ENCODE results near the gene PPP1R1B. TPM values are rescaled to one million over a fixed set of nuclear protein-coding genes. Genes with fewer than 3 reads are reported as not detected.

PPP1R1B gene
- total RNA-seq, 4 donors from 2014 or later, result 0.26 to 22.0 (median 0.68) TPM

- H3K4me1 ChIP-seq, result no peaks in the 10 kb centered on the region
- intact Hi-C loops (cut with DNase I; ENCODE audit: low total_unique reads), result no loop called here
- no peak for DNase-seq
- H3K9me3 ChIP-seq, result no peaks in the 10 kb centered on the region
- peak overlapping the region in 1 of 2 donors; percentile 17 for H3K27ac ChIP-seq
- H3K36me3 ChIP-seq, result no peaks in the 10 kb centered on the region
- no peak overlapping the region for H3K4me3 ChIP-seq
- TF ChIP-seq, protein P1, sequence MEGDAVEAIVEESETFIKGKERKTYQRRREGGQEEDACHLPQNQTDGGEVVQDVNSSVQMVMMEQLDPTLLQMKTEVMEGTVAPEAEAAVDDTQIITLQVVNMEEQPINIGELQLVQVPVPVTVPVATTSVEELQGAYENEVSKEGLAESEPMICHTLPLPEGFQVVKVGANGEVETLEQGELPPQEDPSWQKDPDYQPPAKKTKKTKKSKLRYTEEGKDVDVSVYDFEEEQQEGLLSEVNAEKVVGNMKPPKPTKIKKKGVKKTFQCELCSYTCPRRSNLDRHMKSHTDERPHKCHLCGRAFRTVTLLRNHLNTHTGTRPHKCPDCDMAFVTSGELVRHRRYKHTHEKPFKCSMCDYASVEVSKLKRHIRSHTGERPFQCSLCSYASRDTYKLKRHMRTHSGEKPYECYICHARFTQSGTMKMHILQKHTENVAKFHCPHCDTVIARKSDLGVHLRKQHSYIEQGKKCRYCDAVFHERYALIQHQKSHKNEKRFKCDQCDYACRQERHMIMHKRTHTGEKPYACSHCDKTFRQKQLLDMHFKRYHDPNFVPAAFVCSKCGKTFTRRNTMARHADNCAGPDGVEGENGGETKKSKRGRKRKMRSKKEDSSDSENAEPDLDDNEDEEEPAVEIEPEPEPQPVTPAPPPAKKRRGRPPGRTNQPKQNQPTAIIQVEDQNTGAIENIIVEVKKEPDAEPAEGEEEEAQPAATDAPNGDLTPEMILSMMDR (IDR thresholded peaks at IDR 0.05), result no peak
- TF ChIP-seq POLR2A (IDR thresholded peaks at IDR 0.05), result no peak
- H3K27me3 ChIP-seq, result no peaks in the 10 kb centered on the region
Observed at GRCh38 chr17:39677542-39678339, 51.0 kb downstream of the PPP1R1B start.

DNA sequence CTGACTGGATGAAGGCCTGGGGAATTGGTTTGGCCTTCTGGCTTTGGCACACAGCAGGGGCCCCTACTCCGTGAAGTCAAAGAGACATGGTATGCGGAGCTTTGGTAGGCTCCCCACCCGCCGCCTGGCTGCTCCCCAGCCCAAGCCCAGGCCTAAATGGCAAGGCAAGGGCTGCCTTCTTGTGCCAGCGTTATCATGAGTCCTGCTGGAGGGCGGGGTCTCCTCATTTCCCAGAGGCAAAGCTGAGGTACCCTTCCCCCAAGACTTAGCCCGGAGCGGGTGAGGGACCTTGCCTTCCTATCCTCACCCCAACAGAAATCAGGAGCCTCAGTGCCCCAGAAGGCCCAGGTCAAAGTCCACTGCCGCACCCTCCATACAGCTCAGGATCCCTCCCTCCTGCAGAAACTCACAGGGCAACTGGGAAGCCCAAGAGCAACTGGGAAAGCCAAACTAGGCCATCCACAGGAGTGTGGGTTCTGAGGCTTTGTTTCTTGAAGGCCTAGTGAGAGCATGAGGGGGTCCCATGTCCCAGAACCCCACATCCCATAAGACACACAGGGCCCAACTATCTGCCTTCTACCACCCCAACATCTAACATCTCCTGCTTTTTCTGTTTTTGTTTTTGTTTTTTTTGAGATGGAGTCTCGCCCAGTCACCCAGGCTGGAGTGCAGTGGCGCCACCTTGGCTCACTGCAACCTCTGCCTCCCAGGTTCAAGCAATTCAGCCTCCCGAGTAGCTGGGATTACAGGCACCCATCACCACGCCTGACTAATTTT lies 51.8 kb downstream of the PPP1R1B start:
- TF ChIP-seq, protein P1 (IDR thresholded peaks at IDR 0.05), result no peak
- no peak for TF ChIP-seq POLR2A (IDR thresholded peaks at IDR 0.05)
- Histone ChIP-seq H3K36me3 (no peaks in the 10 kb centered on the region), H3K9me3 (no peaks in the 10 kb centered on the region), H3K27me3 (no peaks in the 10 kb centered on the region), H3K27ac (no peak overlapping the region), H3K4me3 (no peak overlapping the region), H3K4me1 (no peaks in the 10 kb centered on the region)
- no peak for DNase-seq
- intact Hi-C loops (cut with DNase I; ENCODE audit: low total_unique reads), result no loop called here

GRCh38 chr17:39679521-39680192 lies 52.9 kb downstream of the PPP1R1B start:
- intact Hi-C loops (cut with DNase I; ENCODE audit: low total_unique reads), result loop anchor here (10.0 kb wide), 1 partner anchor 45 kb away; the partner anchor contains the start of gene STARD3
- Histone ChIP-seq H3K4me3 (no peak overlapping the region), H3K27ac (no peak overlapping the region), H3K36me3 (no peaks in the 10 kb centered on the region), H3K27me3 (no peaks in the 10 kb centered on the region), H3K4me1 (no peaks in the 10 kb centered on the region), H3K9me3 (no peaks in the 10 kb centered on the region)
- no peak for TF ChIP-seq POLR2A (IDR thresholded peaks at IDR 0.05)
- TF ChIP-seq, protein P1 (IDR thresholded peaks at IDR 0.05), result no peak
- DNase-seq, result no peak

DNA sequence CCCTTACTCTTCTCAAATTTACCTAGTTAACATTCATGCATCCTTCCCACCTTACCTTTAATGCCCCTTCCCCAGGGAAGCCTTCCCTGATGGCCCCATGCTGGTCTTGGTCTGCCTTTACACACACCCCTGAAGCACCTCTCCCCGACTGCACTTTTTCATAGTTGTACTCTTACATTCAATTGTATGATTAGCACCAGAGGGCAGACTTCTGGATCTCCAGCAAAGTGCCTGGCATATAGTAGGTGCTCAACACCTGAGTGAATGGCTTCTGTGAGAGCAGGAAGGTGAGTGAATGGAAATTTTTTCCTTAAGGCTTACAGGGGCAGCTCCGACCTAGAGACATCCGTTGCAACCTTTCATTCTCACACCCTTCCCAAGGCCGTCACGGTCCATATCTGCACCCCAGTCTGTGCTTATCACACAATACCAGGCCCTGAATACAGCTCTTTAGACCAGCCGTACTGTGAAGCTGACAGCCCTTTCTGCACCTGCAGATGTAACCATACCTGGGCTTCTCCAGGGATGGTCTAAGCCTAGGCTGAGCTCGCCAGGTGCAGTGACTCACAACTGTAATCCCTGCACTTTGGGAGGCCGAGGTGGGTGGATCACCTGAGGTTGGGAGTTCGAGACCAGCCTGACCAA lies 56.7 kb downstream of the PPP1R1B start:
- no peak for DNase-seq
- H3K9me3 ChIP-seq, result no peaks in the 10 kb centered on the region
- H3K36me3 ChIP-seq, result no peaks in the 10 kb centered on the region
- H3K27me3 ChIP-seq, result no peaks in the 10 kb centered on the region
- H3K27ac ChIP-seq, result no peak overlapping the region
- intact Hi-C loops (cut with DNase I; ENCODE audit: low total_unique reads), result loop anchor here (10.0 kb wide), 1 partner anchor 49 kb away; the partner anchor contains the start of gene STARD3
- TF ChIP-seq POLR2A (IDR thresholded peaks at IDR 0.05), result no peak
- TF ChIP-seq, protein P1 (IDR thresholded peaks at IDR 0.05), result no peak
- H3K4me1 ChIP-seq, result peaks cover 0 to under 1% of the 10 kb centered on the region in 2 donors
- H3K4me3 ChIP-seq, result no peak overlapping the region
